HG03575 (cell line): ENCODE results near the gene CCNQ.

Experiments used
- ATAC-seq: cut with Tn5 transposase; IDR thresholded peaks from one replicate; pipeline ENCODE4 v1.9.1; 2021; ENCODE audit not compliant: unreplicated experiment, insufficient number of reproducible peaks, low FRiP score; ENCODE audit errors: extremely low read depth

The CCNQ gene

DNA sequence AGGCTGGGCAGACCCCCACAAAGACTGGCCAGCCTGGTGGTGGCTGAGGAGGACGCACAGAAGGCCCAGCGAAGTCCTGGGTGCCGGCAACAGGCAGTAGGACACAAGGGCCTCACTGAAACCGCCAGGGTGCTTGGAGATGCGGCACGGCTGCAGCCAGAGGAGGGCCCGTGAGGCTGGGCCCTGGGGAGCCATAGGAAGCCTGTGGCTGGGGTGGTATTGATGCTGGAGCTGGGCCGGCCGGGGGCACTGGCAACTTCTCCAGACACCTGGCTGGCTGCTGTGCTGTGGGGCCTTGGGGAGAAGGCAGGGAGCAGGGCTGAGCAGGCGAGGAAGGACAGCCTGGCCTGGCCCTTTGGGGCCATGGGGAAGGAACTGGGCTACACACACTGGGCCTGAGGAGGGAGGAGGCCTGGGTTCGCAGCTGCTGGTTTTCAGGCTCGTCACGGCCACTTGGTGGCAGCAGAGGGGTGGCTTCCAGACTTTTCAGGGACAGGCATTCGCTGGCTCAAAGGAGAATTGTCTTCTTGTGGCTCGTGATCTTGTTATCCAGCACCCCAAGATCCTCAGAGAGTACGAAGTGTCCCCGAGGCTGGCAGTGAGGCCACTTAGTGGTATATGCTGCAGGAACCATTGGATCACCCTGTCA is 44.3 kb downstream of the CCNQ start:
- no peak for ATAC-seq

GRCh38 chrX:153551135-153551534 is 47.8 kb downstream of the CCNQ start:
- ATAC-seq: no peak

GRCh38 chrX:153549807-153550206 is 49.1 kb downstream of the CCNQ start:
- no peak for ATAC-seq

DNA sequence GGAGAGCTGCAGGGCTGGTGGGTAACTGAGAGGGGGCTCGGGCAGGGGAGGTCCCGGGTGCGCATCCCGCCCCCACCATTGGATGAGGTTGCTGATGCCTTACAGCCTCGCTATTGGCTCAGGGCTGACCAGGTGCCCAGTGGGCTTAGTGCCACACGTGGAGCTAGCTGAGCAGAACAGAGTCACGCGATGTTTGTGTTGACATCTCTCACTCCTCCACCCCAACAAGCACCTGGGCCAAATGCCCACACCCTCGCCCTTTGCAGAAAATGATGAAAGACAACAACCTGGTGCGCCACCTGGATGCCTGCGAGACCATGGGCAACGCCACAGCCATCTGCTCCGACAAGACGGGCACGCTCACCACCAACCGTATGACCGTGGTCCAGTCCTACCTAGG is 49.7 kb downstream of the CCNQ start:
- ATAC-seq: no peak

GRCh38 chrX:153547195-153547594 is 51.7 kb downstream of the CCNQ start:
- ATAC-seq: no peak

DNA sequence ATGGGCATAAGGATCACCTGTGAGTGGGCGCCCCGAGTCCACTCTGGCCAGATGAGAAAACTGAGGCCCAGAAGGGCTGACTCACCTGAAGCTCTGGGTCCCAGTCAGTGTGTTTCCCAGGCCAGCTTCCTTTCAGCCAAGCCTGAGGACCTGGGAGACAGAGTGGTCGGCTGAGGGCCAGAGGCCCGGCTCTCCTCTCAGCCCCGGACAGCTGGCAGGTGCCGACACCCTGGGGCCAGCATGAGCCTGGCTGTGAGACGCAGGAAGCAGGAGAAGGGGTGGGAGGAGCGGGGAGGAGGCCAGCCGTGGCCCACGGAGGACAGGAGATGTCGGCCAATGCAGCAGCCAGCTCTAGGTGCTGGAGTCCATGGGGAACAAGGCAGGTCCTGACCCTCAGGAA is 52.6 kb downstream of the CCNQ start:
- ATAC-seq: no peak

DNA sequence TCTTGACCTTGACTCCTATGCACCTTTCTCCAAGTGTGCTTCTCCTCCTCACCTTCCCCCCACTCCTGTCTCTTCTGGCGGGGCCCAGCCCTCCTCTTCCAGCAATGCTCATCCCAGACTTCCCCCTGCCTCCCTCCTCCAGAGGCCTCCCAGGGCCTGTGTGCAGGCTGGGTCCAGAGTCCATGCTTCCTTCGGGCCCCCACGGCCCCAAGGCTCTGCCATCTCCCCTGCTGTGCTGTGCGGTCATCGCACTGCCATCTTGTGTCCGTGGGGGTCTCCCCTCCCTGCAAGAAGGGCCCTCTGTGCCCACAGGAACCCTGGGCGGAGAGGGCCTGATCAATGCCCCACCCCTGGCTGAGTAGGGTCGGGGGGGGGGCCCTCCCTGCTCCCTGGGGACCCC is 54.2 kb downstream of the CCNQ start:
- no peak for ATAC-seq

GRCh38 chrX:153539979-153540358 is 59.0 kb downstream of the CCNQ start:
- ATAC-seq: no peak

DNA sequence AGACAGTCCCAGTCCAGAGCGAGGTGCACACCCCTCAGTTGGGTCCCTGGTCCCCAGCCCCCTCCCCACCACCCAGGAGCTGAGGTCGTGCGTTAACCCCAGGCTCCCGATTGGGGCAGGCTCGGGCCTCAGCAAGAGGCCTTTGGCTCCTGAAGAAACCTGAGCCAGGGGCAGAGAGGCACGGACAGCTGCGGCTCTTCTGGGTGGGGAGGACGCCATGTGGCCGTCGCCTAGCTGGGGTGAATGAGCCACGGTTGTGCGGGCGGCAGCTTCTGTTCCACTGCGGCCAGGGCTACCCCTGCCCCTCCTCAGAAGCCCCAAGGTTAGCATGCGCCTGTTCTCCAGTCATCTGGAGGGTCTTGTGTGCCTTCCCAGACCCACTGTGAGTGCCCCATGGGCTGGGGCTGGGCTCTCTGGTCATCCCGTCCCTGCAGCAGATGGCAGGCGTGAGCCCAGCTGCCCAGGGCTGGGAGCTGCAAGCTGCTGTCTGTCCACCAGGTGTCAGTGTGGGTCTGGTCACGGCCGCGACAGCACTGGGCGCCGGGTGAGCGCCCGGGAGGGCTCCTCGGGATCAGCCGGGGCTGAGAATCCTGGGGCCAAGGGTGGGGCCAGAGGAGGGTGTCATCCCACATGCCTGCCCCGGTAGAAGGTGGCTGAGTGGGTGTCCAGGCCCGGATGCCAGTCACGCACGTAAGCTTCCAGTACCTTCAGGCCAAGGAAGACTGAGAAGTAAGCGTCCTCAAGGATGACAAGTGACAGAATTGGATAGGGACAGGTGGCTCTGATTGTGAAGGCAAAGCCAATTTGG is 59.6 kb downstream of the CCNQ start:
- no peak for ATAC-seq

DNA sequence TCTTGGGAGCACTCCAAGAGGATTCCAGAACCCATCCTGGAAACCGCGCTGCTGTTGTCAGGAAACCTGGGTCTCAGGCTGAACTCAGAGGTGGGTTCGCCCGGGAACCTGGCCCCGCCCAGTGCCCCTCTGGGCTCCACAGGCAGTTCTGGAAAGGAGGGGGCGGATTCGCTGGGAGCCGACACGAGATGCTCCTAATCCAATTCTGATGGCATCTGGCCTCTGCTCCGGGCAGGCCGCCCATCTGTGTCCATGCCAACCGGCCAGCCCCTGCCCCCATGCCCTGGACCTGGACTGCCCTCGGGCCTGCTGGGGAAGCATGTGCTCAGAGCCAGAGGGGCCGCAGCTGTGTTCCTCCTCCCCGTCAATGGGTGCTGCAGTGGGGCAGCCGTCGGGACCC is 60.5 kb downstream of the CCNQ start:
- no peak for ATAC-seq
